ENCODE data around the gene EYS. TPM values are rescaled to one million over a fixed set of nuclear protein-coding genes. Genes with fewer than 3 reads are reported as not detected.

EYS gene
- total RNA-seq, 4 donors from 2014 or later: 0.15 TPM; not detected in 3

DNA sequence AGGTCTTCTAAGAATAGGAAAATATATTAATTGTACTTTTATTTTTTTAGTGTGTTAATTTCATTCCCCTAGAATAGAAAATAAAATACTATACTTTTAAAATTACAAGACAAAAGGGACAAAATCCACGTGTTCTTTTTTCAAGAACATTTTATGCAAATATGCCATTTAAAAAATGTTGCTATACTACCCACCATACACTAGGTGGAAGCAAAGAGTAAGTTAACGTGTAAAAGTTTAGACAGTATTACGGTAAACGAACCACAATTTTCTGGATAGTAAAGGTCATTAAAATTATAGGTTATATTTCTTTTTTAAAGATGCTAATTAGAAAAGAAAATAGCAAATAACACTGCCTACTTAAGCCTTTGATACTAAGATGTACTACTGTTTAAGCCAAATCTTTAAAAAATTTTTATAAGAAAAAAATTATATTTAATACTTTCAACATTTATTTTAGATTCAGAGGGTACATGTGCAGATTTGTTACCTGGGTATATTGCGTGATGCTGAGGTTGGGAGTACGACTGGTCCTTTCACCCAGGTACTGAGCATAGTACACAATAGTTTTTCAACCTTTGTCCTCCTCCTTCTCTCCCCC is 1783.8 kb downstream of the EYS start:
- no peak overlapping the region for H3K4me3 ChIP-seq
- H3K36me3 ChIP-seq: no peaks in the 10 kb centered on the region
- H3K4me1 ChIP-seq: no peaks in the 10 kb centered on the region
- no peaks in the 10 kb centered on the region for H3K9me3 ChIP-seq
- WGBS, 2 donors (ENCODE audit: low coverage in 1 of 2): 12 to 13% methylated on average over 6 of the region's 6 CpGs
- peak; percentile 62 for ATAC-seq
- TF ChIP-seq EP300 (IDR thresholded peaks at IDR 0.05) (no peak), POLR2A (IDR thresholded peaks at IDR 0.05) (no peak), POLR2AphosphoS5 (IDR thresholded peaks at IDR 0.05) (no peak)
- TF ChIP-seq, protein P1, sequence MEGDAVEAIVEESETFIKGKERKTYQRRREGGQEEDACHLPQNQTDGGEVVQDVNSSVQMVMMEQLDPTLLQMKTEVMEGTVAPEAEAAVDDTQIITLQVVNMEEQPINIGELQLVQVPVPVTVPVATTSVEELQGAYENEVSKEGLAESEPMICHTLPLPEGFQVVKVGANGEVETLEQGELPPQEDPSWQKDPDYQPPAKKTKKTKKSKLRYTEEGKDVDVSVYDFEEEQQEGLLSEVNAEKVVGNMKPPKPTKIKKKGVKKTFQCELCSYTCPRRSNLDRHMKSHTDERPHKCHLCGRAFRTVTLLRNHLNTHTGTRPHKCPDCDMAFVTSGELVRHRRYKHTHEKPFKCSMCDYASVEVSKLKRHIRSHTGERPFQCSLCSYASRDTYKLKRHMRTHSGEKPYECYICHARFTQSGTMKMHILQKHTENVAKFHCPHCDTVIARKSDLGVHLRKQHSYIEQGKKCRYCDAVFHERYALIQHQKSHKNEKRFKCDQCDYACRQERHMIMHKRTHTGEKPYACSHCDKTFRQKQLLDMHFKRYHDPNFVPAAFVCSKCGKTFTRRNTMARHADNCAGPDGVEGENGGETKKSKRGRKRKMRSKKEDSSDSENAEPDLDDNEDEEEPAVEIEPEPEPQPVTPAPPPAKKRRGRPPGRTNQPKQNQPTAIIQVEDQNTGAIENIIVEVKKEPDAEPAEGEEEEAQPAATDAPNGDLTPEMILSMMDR (IDR thresholded peaks at IDR 0.05): peak; percentile 38 to 62 (median 48)
- H3K27ac ChIP-seq: no peak overlapping the region
- no peaks in the 10 kb centered on the region for H3K27me3 ChIP-seq

DNA sequence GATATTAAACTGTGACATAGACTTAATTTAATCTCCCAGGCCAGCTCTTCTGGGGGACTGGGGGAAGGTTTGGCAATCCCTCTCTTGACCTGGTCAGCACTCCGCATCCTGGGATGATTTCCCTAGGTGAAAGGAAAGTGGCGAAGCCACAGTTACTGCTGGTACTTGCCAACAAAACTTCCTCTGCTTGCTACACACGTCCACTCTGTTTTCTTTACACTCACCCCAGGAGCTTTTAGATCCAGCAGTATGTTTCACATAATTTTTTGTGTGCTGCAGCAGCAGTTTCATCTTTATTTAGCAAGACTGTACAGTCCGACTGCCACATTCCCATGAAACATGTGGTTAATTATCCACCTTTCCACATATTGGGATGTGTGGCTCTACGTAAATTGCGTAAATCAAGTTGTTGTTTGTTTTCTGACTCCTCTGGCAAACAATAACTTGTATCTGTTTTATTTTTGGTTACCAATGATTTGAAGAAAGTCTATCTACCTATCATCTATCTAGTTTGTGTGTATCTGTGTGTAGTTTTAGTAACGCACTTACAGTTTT is 1787.4 kb downstream of the EYS start:
- no peaks in the 10 kb centered on the region for H3K9me3 ChIP-seq
- 64% methylated on average over 6 to 7 of the region's 7 CpGs for WGBS, 2 donors (ENCODE audit: low coverage in 1 of 2)
- no peaks in the 10 kb centered on the region for H3K27me3 ChIP-seq
- no peaks in the 10 kb centered on the region for H3K36me3 ChIP-seq
- no peaks in the 10 kb centered on the region for H3K4me1 ChIP-seq
- no peak overlapping the region for H3K27ac ChIP-seq
- TF ChIP-seq POLR2AphosphoS5 (IDR thresholded peaks at IDR 0.05) (no peak), POLR2A (IDR thresholded peaks at IDR 0.05) (no peak), EP300 (IDR thresholded peaks at IDR 0.05) (no peak)
- TF ChIP-seq, protein P1 (IDR thresholded peaks at IDR 0.05): no peak
- ATAC-seq: no peak
- no peak overlapping the region for H3K4me3 ChIP-seq

DNA sequence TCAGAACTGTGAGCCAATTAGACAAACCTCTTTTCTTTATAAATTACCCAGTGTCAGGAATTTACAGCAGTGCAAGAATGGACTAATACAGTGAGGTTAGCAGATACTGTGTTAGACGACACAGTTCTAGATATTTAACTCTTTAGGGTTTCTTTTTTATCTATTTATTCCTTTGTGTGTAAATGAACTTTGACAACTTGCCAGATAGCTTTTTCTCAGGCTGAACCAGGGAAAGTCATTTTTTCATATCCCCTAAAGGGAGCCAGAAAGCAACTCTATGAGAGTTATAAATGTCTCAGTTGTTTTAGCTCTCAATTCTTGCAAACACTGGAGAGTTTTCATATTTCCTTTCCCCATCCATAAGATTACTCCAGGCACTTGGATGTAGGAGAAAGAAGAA is 1794.1 kb downstream of the EYS start:
- WGBS, 2 donors (ENCODE audit: low coverage in 1 of 2): 9 to 29% methylated on average over 1 of the region's 1 CpG
- ATAC-seq: no peak

DNA sequence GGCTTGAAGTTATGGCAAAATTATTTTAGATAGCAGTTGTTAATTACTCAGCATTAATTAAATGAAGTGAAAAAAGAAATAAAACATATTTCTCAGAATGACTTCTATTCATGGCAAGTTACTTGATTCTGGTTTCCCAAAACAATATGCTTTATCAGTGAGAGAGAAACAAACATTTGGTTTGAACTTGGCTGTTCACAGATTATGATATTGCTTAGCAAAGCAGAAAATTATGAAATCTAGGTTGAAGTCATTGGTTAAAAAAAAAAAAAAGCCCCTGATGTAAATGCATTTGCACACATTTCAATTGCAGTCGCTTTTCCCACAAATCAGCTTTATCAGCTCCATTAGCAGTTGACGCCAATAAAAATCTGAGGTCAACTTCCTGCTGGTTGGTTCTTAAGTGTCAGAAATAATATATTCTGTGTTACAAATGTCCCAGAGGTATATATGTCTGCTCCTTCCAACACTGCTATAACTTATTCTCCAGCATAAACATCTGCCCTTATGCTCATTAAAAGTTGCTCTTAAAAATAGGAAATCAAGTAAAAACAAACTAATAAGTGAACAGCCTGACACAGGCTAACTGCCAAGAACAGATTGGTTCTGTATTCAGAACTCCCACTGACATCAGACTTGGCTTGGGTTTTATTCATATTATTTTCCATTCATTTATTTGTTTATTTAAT is 1796.0 kb downstream of the EYS start:
- ATAC-seq: no peak
- 55 to 62% methylated on average over 2 of the region's 2 CpGs for WGBS, 2 donors (ENCODE audit: low coverage in 1 of 2)
- H3K27me3 ChIP-seq: no peaks in the 10 kb centered on the region
- H3K4me3 ChIP-seq: no peak overlapping the region
- TF ChIP-seq POLR2AphosphoS5 (IDR thresholded peaks at IDR 0.05) (no peak), POLR2A (IDR thresholded peaks at IDR 0.05) (no peak), EP300 (IDR thresholded peaks at IDR 0.05) (no peak)
- TF ChIP-seq, protein P1 (IDR thresholded peaks at IDR 0.05): no peak
- H3K4me1 ChIP-seq: peaks cover 0 to 3% (median 0%) of the 10 kb centered on the region in 3 donors
- no peaks in the 10 kb centered on the region for H3K36me3 ChIP-seq
- H3K27ac ChIP-seq: no peak overlapping the region
- H3K9me3 ChIP-seq: no peaks in the 10 kb centered on the region

More for the DNA sequence above, 1794.1 kb downstream of the EYS start:
- H3K4me3 ChIP-seq: no peak overlapping the region
- H3K9me3 ChIP-seq: no peaks in the 10 kb centered on the region
- no peaks in the 10 kb centered on the region for H3K27me3 ChIP-seq
- no peaks in the 10 kb centered on the region for H3K36me3 ChIP-seq
- H3K27ac ChIP-seq: no peak overlapping the region
- peaks cover 0 to 3% (median 0%) of the 10 kb centered on the region in 3 donors for H3K4me1 ChIP-seq
- TF ChIP-seq POLR2A (IDR thresholded peaks at IDR 0.05) (no peak), POLR2AphosphoS5 (IDR thresholded peaks at IDR 0.05) (no peak), EP300 (IDR thresholded peaks at IDR 0.05) (no peak)
- TF ChIP-seq, protein P1 (IDR thresholded peaks at IDR 0.05): no peak

Data from gastroesophageal sphincter (tissue), 4 donors.